RWPE1 (cell line): ENCODE measurements around the gene RPUSD1.
"Not testable (repeated sequence)": the region's sequence is repeated elsewhere in the genome, so short reads cannot be mapped to it uniquely, and the experiment has no call there.

Experiments used
- CTCF ChIA-PET: fragments of 350-600 bp; sonication (Branson Sonifier 250); formaldehyde crosslinking; extraction: SDS; loops from one replicate; lab custom pipeline; 2021; lab: Yijun Ruan, JAX
- POLR2A ChIA-PET: fragments of 400-600 bp; formaldehyde crosslinking; extraction: SDS; loops from one replicate; lab custom pipeline; 2020; ENCODE audit warnings: antibody characterized with exemption; ENCODE audit not compliant: low non-redundant PET; lab: Yijun Ruan, JAX
- DNase-seq: peaks from one replicate; pipeline ENCODE4 v3.0.0; 2012; ENCODE audit warnings: low spot score
- H3K27ac ChIP-seq: fragments of 450-650 bp; 2 replicates; pipeline ENCODE4 v1.5.1; 2017
- CTCF ChIP-seq: fragments of 450-650 bp; conservative IDR thresholded peaks from 2 replicates; pipeline ENCODE4 v1.5.1; 2017; ENCODE audit warnings: low read depth, mild to moderate bottlenecking

RPUSD1 gene

GRCh38 chr16:787978-788398 lies at the start of gene RPUSD1:
TSS of gene RPUSD1 (minus strand) at chr16:788381. CDS start at chr16:787737, 644 bp downstream.
- H3K27ac ChIP-seq = peak within 1 kb of the TSS; percentile 73
- ChIA-PET POLR2A (interaction anchor here (0.6 to 0.7 kb wide), 4 partner anchors 27 to 294 kb away, joined by 3 to 4 read pairs (median 3); partner anchors contain the start of gene WDR24), CTCF (interaction anchor here (1.0 kb wide), 2 partner anchors 47 to 77 kb away, joined by 3 read pairs; no protein-coding TSS in a partner anchor)
- TF ChIP-seq CTCF = no peak
- no peak for DNase-seq

- DNase-seq, CTCF ChIA-PET, H3K27ac ChIP-seq, POLR2A ChIA-PET: not testable (repeated sequence)
Measured at GRCh38 chr16:836822-837221, 48.6 kb upstream of the RPUSD1 start.

GRCh38 chr16:836221-836620 lies 48.0 kb upstream of the RPUSD1 start:
- no peak for DNase-seq
- POLR2A ChIA-PET = no interaction called here
- no peak for TF ChIP-seq CTCF
- H3K27ac ChIP-seq = no peak overlapping the region
- CTCF ChIA-PET = no interaction called here

GRCh38 chr16:835373-835772 lies 47.2 kb upstream of the RPUSD1 start:
- no peak overlapping the region for H3K27ac ChIP-seq
- DNase-seq = no peak
- POLR2A ChIA-PET = no interaction called here
- CTCF ChIA-PET = no interaction called here
- no peak for TF ChIP-seq CTCF

- no peak overlapping the region for H3K27ac ChIP-seq
- ChIA-PET CTCF (no interaction called here), POLR2A (no interaction called here)
- DNase-seq = no peak
- TF ChIP-seq CTCF = no peak
Measured at GRCh38 chr16:833411-833810, 45.2 kb upstream of the RPUSD1 start.

GRCh38 chr16:832652-833336 lies 44.6 kb upstream of the RPUSD1 start:
- CTCF ChIA-PET = no interaction called here
- POLR2A ChIA-PET = no interaction called here
- TF ChIP-seq CTCF = no peak
- H3K27ac ChIP-seq = no peak overlapping the region
- no peak for DNase-seq

GRCh38 chr16:831571-832413 lies 43.6 kb upstream of the RPUSD1 start:
- no peak for TF ChIP-seq CTCF
- no peak for DNase-seq
- no peak overlapping the region for H3K27ac ChIP-seq
- ChIA-PET CTCF (no interaction called here), POLR2A (no interaction called here)
